Measurements from ENCODE around the gene TNXB. TPM values are rescaled to one million over a fixed set of nuclear protein-coding genes. Genes with fewer than 3 reads are reported as not detected.

The TNXB gene
- total RNA-seq, 1 experiment from 2014 or later, result 11.5 TPM

GRCh38 chr6:32074996-32075532 lies 34.1 kb downstream of the TNXB start:
- POLR2A ChIA-PET (ENCODE audit: low non-redundant PET), result no interaction called here
- no TSS peak for BruUV-seq (replicated peaks)

GRCh38 chr6:32073613-32074012 lies 35.5 kb downstream of the TNXB start:
- no peaks in the 10 kb centered on the region for H3K9me3 ChIP-seq (ENCODE audit: low read depth, low read length, poor library complexity, severe bottlenecking)
- CTCF ChIA-PET, result no interaction called here
- no peaks in the 10 kb centered on the region for H3K36me3 ChIP-seq (ENCODE audit: insufficient read depth, low read length, poor library complexity, severe bottlenecking)
- no TSS peak for BruUV-seq (replicated peaks)
- intact Hi-C loops (cut with micrococcal nuclease; ENCODE audit: unreplicated experiment), result no loop called here
- no peaks in the 10 kb centered on the region for H3K4me1 ChIP-seq (ENCODE audit: insufficient read depth, low read length, poor library complexity, severe bottlenecking)
- no peaks in the 10 kb centered on the region for H3K27me3 ChIP-seq (replicated peaks; ENCODE audit: insufficient read depth, low read depth, low read length, poor library complexity)
- no peak for DNase-seq (ENCODE audit: low spot score)
- POLR2A ChIA-PET (ENCODE audit: low non-redundant PET), result interaction anchor here (0.6 kb wide), 1 partner anchor 41 kb away, joined by 3 read pairs; no protein-coding TSS in a partner anchor
- no peak overlapping the region for H3K27ac ChIP-seq (ENCODE audit: low read depth, low read length, poor library complexity, severe bottlenecking)
- TF ChIP-seq CTCF (conservative IDR thresholded peaks at IDR 0.05; ENCODE audit: low read depth, low read length), result no peak
- TF ChIP-seq EZH2 (IDR thresholded peaks at IDR 0.05; ENCODE audit: borderline replicate concordance, low read depth, low read length, poor library complexity, severe bottlenecking), result no peak
- H3K4me3 ChIP-seq (ENCODE audit: low read depth, low read length, poor library complexity, severe bottlenecking), result no peak overlapping the region

More at GRCh38 chr6:32074996-32075532, 34.1 kb downstream of the TNXB start:
- Histone ChIP-seq H3K36me3 (ENCODE audit: insufficient read depth, low read length, poor library complexity, severe bottlenecking) (no peaks in the 10 kb centered on the region), H3K4me3 (ENCODE audit: low read depth, low read length, poor library complexity, severe bottlenecking) (no peak overlapping the region), H3K4me1 (ENCODE audit: insufficient read depth, low read length, poor library complexity, severe bottlenecking) (no peaks in the 10 kb centered on the region), H3K27me3 (replicated peaks; ENCODE audit: insufficient read depth, low read depth, low read length, poor library complexity) (no peaks in the 10 kb centered on the region), H3K9me3 (ENCODE audit: low read depth, low read length, poor library complexity, severe bottlenecking) (no peaks in the 10 kb centered on the region), H3K27ac (ENCODE audit: low read depth, low read length, poor library complexity, severe bottlenecking) (no peak overlapping the region)
- TF ChIP-seq EZH2 (IDR thresholded peaks at IDR 0.05; ENCODE audit: borderline replicate concordance, low read depth, low read length, poor library complexity, severe bottlenecking), result no peak
- no peak for TF ChIP-seq CTCF (conservative IDR thresholded peaks at IDR 0.05; ENCODE audit: low read depth, low read length)
- no peak for DNase-seq (ENCODE audit: low spot score)
- intact Hi-C loops (cut with micrococcal nuclease; ENCODE audit: unreplicated experiment), result no loop called here
- CTCF ChIA-PET, result no interaction called here

GRCh38 chr6:32073101-32073500 lies 36.0 kb downstream of the TNXB start:
- DNase-seq (ENCODE audit: low spot score), result no peak
- ChIA-PET CTCF (no interaction called here), POLR2A (ENCODE audit: low non-redundant PET) (interaction anchor here (0.6 kb wide), 1 partner anchor 42 kb away, joined by 3 read pairs; no protein-coding TSS in a partner anchor)
- BruUV-seq (replicated peaks), result no TSS peak
- Histone ChIP-seq H3K9me3 (ENCODE audit: low read depth, low read length, poor library complexity, severe bottlenecking) (no peaks in the 10 kb centered on the region), H3K4me3 (ENCODE audit: low read depth, low read length, poor library complexity, severe bottlenecking) (no peak overlapping the region), H3K27me3 (replicated peaks; ENCODE audit: insufficient read depth, low read depth, low read length, poor library complexity) (no peaks in the 10 kb centered on the region), H3K4me1 (ENCODE audit: insufficient read depth, low read length, poor library complexity, severe bottlenecking) (no peaks in the 10 kb centered on the region), H3K27ac (ENCODE audit: low read depth, low read length, poor library complexity, severe bottlenecking) (no peak overlapping the region), H3K36me3 (ENCODE audit: insufficient read depth, low read length, poor library complexity, severe bottlenecking) (no peaks in the 10 kb centered on the region)
- TF ChIP-seq CTCF (conservative IDR thresholded peaks at IDR 0.05; ENCODE audit: low read depth, low read length), result no peak
- TF ChIP-seq EZH2 (IDR thresholded peaks at IDR 0.05; ENCODE audit: borderline replicate concordance, low read depth, low read length, poor library complexity, severe bottlenecking), result no peak
- intact Hi-C loops (cut with micrococcal nuclease; ENCODE audit: unreplicated experiment), result no loop called here
